Measurements from ENCODE around the gene CTDSP1. TPM values are rescaled to one million over a fixed set of nuclear protein-coding genes. Genes with fewer than 3 reads are reported as not detected.

Gene CTDSP1
- total RNA-seq, 1 experiment from 2014 or later, result 25.4 TPM

- Mint-ChIP-seq H3K9me3 (no peaks in the 10 kb centered on the region), H3K4me3 (peak overlapping the region; percentile 88), H3K36me3 (no peaks in the 10 kb centered on the region), H3K27ac (no peak overlapping the region), H3K27me3 (ENCODE audit: low read depth) (peaks cover 41% of the 10 kb centered on the region), H3K4me1 (peaks cover 29% of the 10 kb centered on the region)
- ChIA-PET POLR2A (interaction anchor here (1.0 kb wide), 1 partner anchor 8 kb away, joined by 3 read pairs; no protein-coding TSS in a partner anchor), CTCF (interaction anchor here (1.2 to 5.1 kb wide), 2 partner anchors 96 to 126 kb away, joined by 3 to 52 read pairs; partner anchors contain the start of genes AAMP and PNKD)
- peak; percentile 5 for ATAC-seq
- no peak for TF ChIP-seq NFE2L1 (CRISPR knock-in tag; IDR thresholded peaks at IDR 0.05)
- TF ChIP-seq MAX (CRISPR knock-in tag; IDR thresholded peaks at IDR 0.05), result no peak
- no peak for TF ChIP-seq AR (CRISPR knock-in tag; IDR thresholded peaks at IDR 0.05)
- TF ChIP-seq GABPB1 (CRISPR knock-in tag; IDR thresholded peaks at IDR 0.05), result peak; percentile 56; the same call in 1 of the 2 replicates
- TF ChIP-seq GTF2I (CRISPR knock-in tag; conservative IDR thresholded peaks at IDR 0.05), result peak; percentile 98
- no peak for TF ChIP-seq AFF4 (CRISPR knock-in tag; IDR thresholded peaks at IDR 0.05; ENCODE audit: borderline replicate concordance)
- peak; percentile 52 for DNase-seq (ENCODE audit: low spot score)
Measured at GRCh38 chr2:218397820-218398436, 1.7 kb upstream of the CTDSP1 start.

- H3K9me3 Mint-ChIP-seq, result no peaks in the 10 kb centered on the region
- TF ChIP-seq MXD4 (CRISPR knock-in tag; IDR thresholded peaks at IDR 0.05; ENCODE audit: borderline replicate concordance) (no peak), MAX (CRISPR knock-in tag; IDR thresholded peaks at IDR 0.05) (0 out of 2 replicates have a peak, but pooled peaks have one; percentile 22)
- peak; percentile 0; the same call in 1 of the 2 replicates for ATAC-seq
- peak overlapping the region; percentile 88 for H3K4me3 Mint-ChIP-seq
- peaks cover 41% of the 10 kb centered on the region for H3K27me3 Mint-ChIP-seq (ENCODE audit: low read depth)
- no peak overlapping the region for H3K27ac Mint-ChIP-seq
- peak; percentile 42 for DNase-seq (ENCODE audit: low spot score)
- ChIA-PET CTCF (interaction anchor here (1.2 kb wide), 1 partner anchor 97 kb away, joined by 3 read pairs; no protein-coding TSS in a partner anchor), POLR2A (no interaction called here)
- H3K4me1 Mint-ChIP-seq, result peaks cover 29% of the 10 kb centered on the region
- peaks cover 3% of the 10 kb centered on the region; the same call in 1 of the 2 replicates for H3K36me3 Mint-ChIP-seq
Measured at GRCh38 chr2:218398437-218399390, 954 bp upstream of the CTDSP1 start.

- Mint-ChIP-seq H3K36me3 (peaks cover 8% of the 10 kb centered on the region), H3K4me3 (peak overlapping the region; percentile 84), H3K27ac (no peak overlapping the region), H3K27me3 (ENCODE audit: low read depth) (peaks cover 31% of the 10 kb centered on the region), H3K9me3 (no peaks in the 10 kb centered on the region), H3K4me1 (peaks cover 28% of the 10 kb centered on the region)
- ATAC-seq (no peak; the same call in 1 of the 2 replicates), DNase-seq (ENCODE audit: low spot score) (no peak)
- TF ChIP-seq USF2 (CRISPR knock-in tag; IDR thresholded peaks at IDR 0.05) (no peak), FOXP4 (CRISPR knock-in tag; IDR thresholded peaks at IDR 0.05) (0 out of 2 replicates have a peak, but pooled peaks have one; percentile 17)
- ChIA-PET CTCF (interaction anchor here (0.7 to 1.4 kb wide), 2 partner anchors 114 to 130 kb away, joined by 3 to 6 read pairs; partner anchors contain the start of genes AAMP and PNKD), POLR2A (no interaction called here)
Measured at GRCh38 chr2:218400167-218400929, 680 bp downstream of the CTDSP1 start.

Measured in WTC11 (cell line).